Measurements from ENCODE around the gene TSPO.

Gene TSPO

GRCh38 chr22:43113526-43114251 lies 37.7 kb upstream of the TSPO start:
- Histone ChIP-seq H3K4me3 (no peak overlapping the region), H3K27ac (no peak overlapping the region), H3K9me3 (ENCODE audit: low read depth, low read length) (no peaks in the 10 kb centered on the region), H3K9ac (ENCODE audit: insufficient read length) (no peak overlapping the region), H3K36me3 (ENCODE audit: insufficient read depth, low read length) (no peaks in the 10 kb centered on the region)
- no peak for DNase-seq (ENCODE audit: low read depth, low spot score)
- TF ChIP-seq POLR2AphosphoS5 (IDR thresholded peaks at IDR 0.05; ENCODE audit: borderline replicate concordance, low read depth, low read length) (no peak), EZH2 (IDR thresholded peaks at IDR 0.05) (no peak), FOXP2 (optimal IDR thresholded peaks at IDR 0.05; ENCODE audit: control extremely low read depth, extremely low read length, insufficient read depth) (no peak)

- H3K4me3 ChIP-seq, result no peak overlapping the region
- H3K9ac ChIP-seq (ENCODE audit: insufficient read length), result no peak overlapping the region
- no peaks in the 10 kb centered on the region for H3K9me3 ChIP-seq (ENCODE audit: low read depth, low read length)
- TF ChIP-seq POLR2AphosphoS5 (IDR thresholded peaks at IDR 0.05; ENCODE audit: borderline replicate concordance, low read depth, low read length) (no peak), EZH2 (IDR thresholded peaks at IDR 0.05) (no peak), FOXP2 (optimal IDR thresholded peaks at IDR 0.05; ENCODE audit: control extremely low read depth, extremely low read length, insufficient read depth) (no peak)
- H3K36me3 ChIP-seq (ENCODE audit: insufficient read depth, low read length), result no peaks in the 10 kb centered on the region
- DNase-seq (ENCODE audit: low read depth, low spot score), result no peak
- no peak overlapping the region for H3K27ac ChIP-seq
Observed at GRCh38 chr22:43114958-43115357, 36.4 kb upstream of the TSPO start.

- Histone ChIP-seq H3K4me3 (no peak overlapping the region), H3K9me3 (ENCODE audit: low read depth, low read length) (no peaks in the 10 kb centered on the region), H3K27ac (no peak overlapping the region), H3K36me3 (ENCODE audit: insufficient read depth, low read length) (no peaks in the 10 kb centered on the region), H3K9ac (ENCODE audit: insufficient read length) (no peak overlapping the region)
- DNase-seq (ENCODE audit: low read depth, low spot score), result no peak
- TF ChIP-seq EZH2 (IDR thresholded peaks at IDR 0.05), result no peak
- no peak for TF ChIP-seq POLR2AphosphoS5 (IDR thresholded peaks at IDR 0.05; ENCODE audit: borderline replicate concordance, low read depth, low read length)
- no peak for TF ChIP-seq FOXP2 (optimal IDR thresholded peaks at IDR 0.05; ENCODE audit: control extremely low read depth, extremely low read length, insufficient read depth)
Observed at GRCh38 chr22:43116932-43117331, 34.4 kb upstream of the TSPO start.

- H3K9ac ChIP-seq (ENCODE audit: insufficient read length), result no peak overlapping the region
- H3K36me3 ChIP-seq (ENCODE audit: insufficient read depth, low read length), result no peaks in the 10 kb centered on the region
- no peak overlapping the region for H3K27ac ChIP-seq
- DNase-seq (ENCODE audit: low read depth, low spot score), result no peak
- TF ChIP-seq POLR2AphosphoS5 (IDR thresholded peaks at IDR 0.05; ENCODE audit: borderline replicate concordance, low read depth, low read length) (no peak), EZH2 (IDR thresholded peaks at IDR 0.05) (no peak), FOXP2 (optimal IDR thresholded peaks at IDR 0.05; ENCODE audit: control extremely low read depth, extremely low read length, insufficient read depth) (no peak)
- H3K4me3 ChIP-seq, result no peak overlapping the region
- no peaks in the 10 kb centered on the region for H3K9me3 ChIP-seq (ENCODE audit: low read depth, low read length)
Observed at GRCh38 chr22:43118024-43118849, 33.1 kb upstream of the TSPO start.

- Histone ChIP-seq H3K9ac (ENCODE audit: insufficient read length) (no peak overlapping the region), H3K36me3 (ENCODE audit: insufficient read depth, low read length) (no peaks in the 10 kb centered on the region), H3K4me3 (no peak overlapping the region), H3K27ac (no peak overlapping the region), H3K9me3 (ENCODE audit: low read depth, low read length) (no peaks in the 10 kb centered on the region)
- DNase-seq (ENCODE audit: low read depth, low spot score), result no peak
- TF ChIP-seq POLR2AphosphoS5 (IDR thresholded peaks at IDR 0.05; ENCODE audit: borderline replicate concordance, low read depth, low read length) (no peak), EZH2 (IDR thresholded peaks at IDR 0.05) (no peak), FOXP2 (optimal IDR thresholded peaks at IDR 0.05; ENCODE audit: control extremely low read depth, extremely low read length, insufficient read depth) (no peak)
Observed at GRCh38 chr22:43118953-43119458, 32.4 kb upstream of the TSPO start.

GRCh38 chr22:43126501-43127165 lies 24.7 kb upstream of the TSPO start:
- Histone ChIP-seq H3K9ac (ENCODE audit: insufficient read length) (no peak overlapping the region), H3K9me3 (ENCODE audit: low read depth, low read length) (no peaks in the 10 kb centered on the region), H3K36me3 (ENCODE audit: insufficient read depth, low read length) (no peaks in the 10 kb centered on the region; the same call in 1 of the 2 replicates), H3K4me3 (no peak overlapping the region), H3K27ac (no peak overlapping the region)
- TF ChIP-seq FOXP2 (optimal IDR thresholded peaks at IDR 0.05; ENCODE audit: control extremely low read depth, extremely low read length, insufficient read depth) (no peak), EZH2 (IDR thresholded peaks at IDR 0.05) (no peak), POLR2AphosphoS5 (IDR thresholded peaks at IDR 0.05; ENCODE audit: borderline replicate concordance, low read depth, low read length) (no peak)
- DNase-seq (ENCODE audit: low read depth, low spot score), result no peak

GRCh38 chr22:43127166-43127908 lies 24.0 kb upstream of the TSPO start:
- H3K9ac ChIP-seq (ENCODE audit: insufficient read length), result no peak overlapping the region
- no peak overlapping the region for H3K27ac ChIP-seq
- no peak for DNase-seq (ENCODE audit: low read depth, low spot score)
- TF ChIP-seq EZH2 (IDR thresholded peaks at IDR 0.05) (no peak), FOXP2 (optimal IDR thresholded peaks at IDR 0.05; ENCODE audit: control extremely low read depth, extremely low read length, insufficient read depth) (no peak), POLR2AphosphoS5 (IDR thresholded peaks at IDR 0.05; ENCODE audit: borderline replicate concordance, low read depth, low read length) (no peak)
- H3K4me3 ChIP-seq, result no peak overlapping the region
- H3K36me3 ChIP-seq (ENCODE audit: insufficient read depth, low read length), result peaks cover 3% of the 10 kb centered on the region; the same call in 1 of the 2 replicates
- no peaks in the 10 kb centered on the region for H3K9me3 ChIP-seq (ENCODE audit: low read depth, low read length)

All from SK-N-MC (cell line).